GM10248 (cell line): ENCODE results near the gene CDHR4.

ENCODE experiments used
- CTCF ChIA-PET: fragments of 300-600 bp; sonication (Branson Sonifier 250); formaldehyde crosslinking; extraction: SDS; loops from one replicate; lab custom pipeline; 2021; ENCODE audit warnings: antibody characterized with exemption; lab: Yijun Ruan, JAX
- POLR2A ChIA-PET: fragments of 350-650 bp; sonication (Branson Sonifier 250); formaldehyde crosslinking; extraction: SDS; loops from one replicate; lab custom pipeline; 2020; ENCODE audit warnings: antibody characterized with exemption; lab: Yijun Ruan, JAX
- DNase-seq: peaks from one replicate; pipeline ENCODE4 v3.0.0; 2012; ENCODE audit errors: extremely low spot score
- CTCF ChIP-seq: IDR thresholded peaks from 2 replicates; pipeline ENCODE4 v1.5.1; 2012; ENCODE audit warnings: mild to moderate bottlenecking, low read depth; ENCODE audit errors: extremely low read depth, missing control alignments, control extremely low read depth

Gene CDHR4

GRCh38 chr3:49794926-49795905 lies 4.5 kb downstream of the CDHR4 start:
- POLR2A ChIA-PET = no interaction called here
- no peak for DNase-seq
- CTCF ChIA-PET = interaction anchor here (0.6 to 25.2 kb wide), 2 partner anchors 11 to 41 kb away, joined by 3 to 558 read pairs; no protein-coding TSS in a partner anchor
- TF ChIP-seq CTCF = no peak

GRCh38 chr3:49794431-49794830 lies 5.2 kb downstream of the CDHR4 start:
- CTCF ChIA-PET = interaction anchor here (5.1 to 25.2 kb wide), 2 partner anchors 8 to 42 kb away, joined by 38 to 558 read pairs; partner anchors contain the start of gene INKA1
- no peak for DNase-seq
- POLR2A ChIA-PET = no interaction called here
- no peak for TF ChIP-seq CTCF

GRCh38 chr3:49793486-49794085 lies 6.1 kb downstream of the CDHR4 start:
- POLR2A ChIA-PET = no interaction called here
- TF ChIP-seq CTCF = no peak
- DNase-seq = no peak
- CTCF ChIA-PET = interaction anchor here (5.1 to 25.2 kb wide), 2 partner anchors 9 to 43 kb away, joined by 38 to 558 read pairs; partner anchors contain the start of gene INKA1

GRCh38 chr3:49792371-49793150 lies 7.1 kb downstream of the CDHR4 start:
- TF ChIP-seq CTCF = no peak
- DNase-seq = no peak
- ChIA-PET POLR2A (interaction anchor here (1.5 kb wide), 1 partner anchor 10 kb away, joined by 3 read pairs; the partner anchor contains the start of gene INKA1), CTCF (interaction anchor here (5.1 to 25.2 kb wide), 2 partner anchors 10 to 44 kb away, joined by 38 to 558 read pairs; partner anchors contain the start of gene INKA1)

GRCh38 chr3:49791571-49791970 lies 8.1 kb downstream of the CDHR4 start:
- no peak for DNase-seq
- POLR2A ChIA-PET = interaction anchor here (1.5 kb wide), 1 partner anchor 11 kb away, joined by 3 read pairs; the partner anchor contains the start of gene INKA1
- TF ChIP-seq CTCF = no peak
- CTCF ChIA-PET = interaction anchor here (5.1 to 25.2 kb wide), 2 partner anchors 11 to 45 kb away, joined by 38 to 558 read pairs; partner anchors contain the start of gene INKA1
